Cardiac muscle cell (in vitro differentiated cells and primary cell): Measurements from ENCODE around the gene PFKFB1. TPM values are rescaled to one million over a fixed set of nuclear protein-coding genes. Genes with fewer than 3 reads are reported as not detected.

Source experiments
- DNase-seq, 2 donors: peaks; one replicate each; pipeline versions ENCODE4 v3.0.0 to v3.0.0-alpha.2; 2010 to 2017; ENCODE audit warnings: low read depth in 1 of 2, low spot score in 1 of 2
- H3K27ac ChIP-seq: fragments of 200-600 bp; sonication (generic); 2 replicates; pipeline ENCODE4 v1.5.1; 2016
- H3K27me3 ChIP-seq: fragments of 200-600 bp; sonication (generic); 2 replicates; pipeline ENCODE4 v1.6.0; 2016; ENCODE audit warnings: control low read depth
- H3K36me3 ChIP-seq: fragments of 200-600 bp; sonication (generic); 2 replicates; pipeline ENCODE4 v1.5.1; 2016; ENCODE audit warnings: control low read depth
- H3K4me1 ChIP-seq: fragments of 200-600 bp; sonication (generic); 2 replicates; pipeline ENCODE4 v1.8.1; 2017; ENCODE audit warnings: low read depth, mild to moderate bottlenecking, mixed run types
- H3K4me3 ChIP-seq: fragments of 200-600 bp; sonication (generic); 2 replicates; pipeline ENCODE4 v1.5.1; 2016; ENCODE audit warnings: mild to moderate bottlenecking
- H3K9me3 ChIP-seq: fragments of 200-600 bp; sonication (generic); 2 replicates; pipeline ENCODE4 v1.5.1; 2017; ENCODE audit warnings: low read depth, mild to moderate bottlenecking, control low read depth
- polyA plus RNA-seq: library from polyadenylated mRNA; unstranded; fragments of >200 nt; fragmentation: Nextera tagmentation; extraction: Ambion mirVana; gene quantifications from 2 replicates; pipeline ENCODE4 v1.2.1, GENCODE V29; 2016
- total RNA-seq: library from RNA; depleted of rRNA; stranded (reverse); fragments of >200 nt; gene quantifications from 2 replicates; pipeline ENCODE4 v1.2.3, GENCODE V29; 2016
- TF ChIP-seq, protein P1 (sequence below): IDR thresholded peaks from 2 replicates; pipeline ENCODE4 v1.5.1; 2012; ENCODE audit warnings: low read depth, mild to moderate bottlenecking, low read length

Gene PFKFB1
- total and polyA plus RNA-seq, 2 experiments from 2014 or later = 0.15 to 0.33 TPM

DNA sequence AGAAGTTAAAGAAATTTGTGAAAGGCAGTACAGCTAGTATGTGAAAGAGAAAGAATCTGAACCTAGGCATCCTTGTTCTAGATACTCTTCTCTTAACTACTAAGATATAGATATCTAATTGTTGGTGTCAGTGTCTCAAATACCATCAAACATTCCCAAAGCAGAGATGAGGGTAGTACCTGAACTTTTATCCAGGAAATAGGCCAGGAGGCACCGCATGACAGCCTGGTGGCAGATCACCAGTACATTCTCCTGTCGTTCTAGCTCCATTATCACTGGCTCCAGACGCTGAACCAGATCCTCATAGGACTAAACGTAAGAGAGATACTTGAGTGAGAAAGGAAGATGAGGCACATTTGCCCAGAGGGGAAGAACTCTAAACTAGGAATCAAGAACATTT lies 56.6 kb downstream of the PFKFB1 start:
- TF ChIP-seq, protein P1, sequence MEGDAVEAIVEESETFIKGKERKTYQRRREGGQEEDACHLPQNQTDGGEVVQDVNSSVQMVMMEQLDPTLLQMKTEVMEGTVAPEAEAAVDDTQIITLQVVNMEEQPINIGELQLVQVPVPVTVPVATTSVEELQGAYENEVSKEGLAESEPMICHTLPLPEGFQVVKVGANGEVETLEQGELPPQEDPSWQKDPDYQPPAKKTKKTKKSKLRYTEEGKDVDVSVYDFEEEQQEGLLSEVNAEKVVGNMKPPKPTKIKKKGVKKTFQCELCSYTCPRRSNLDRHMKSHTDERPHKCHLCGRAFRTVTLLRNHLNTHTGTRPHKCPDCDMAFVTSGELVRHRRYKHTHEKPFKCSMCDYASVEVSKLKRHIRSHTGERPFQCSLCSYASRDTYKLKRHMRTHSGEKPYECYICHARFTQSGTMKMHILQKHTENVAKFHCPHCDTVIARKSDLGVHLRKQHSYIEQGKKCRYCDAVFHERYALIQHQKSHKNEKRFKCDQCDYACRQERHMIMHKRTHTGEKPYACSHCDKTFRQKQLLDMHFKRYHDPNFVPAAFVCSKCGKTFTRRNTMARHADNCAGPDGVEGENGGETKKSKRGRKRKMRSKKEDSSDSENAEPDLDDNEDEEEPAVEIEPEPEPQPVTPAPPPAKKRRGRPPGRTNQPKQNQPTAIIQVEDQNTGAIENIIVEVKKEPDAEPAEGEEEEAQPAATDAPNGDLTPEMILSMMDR = no peak
- H3K27ac ChIP-seq = no peak overlapping the region
- H3K27me3 ChIP-seq = no peaks in the 10 kb centered on the region
- no peak overlapping the region for H3K4me3 ChIP-seq
- DNase-seq = no peak
- H3K9me3 ChIP-seq = no peaks in the 10 kb centered on the region
- no peaks in the 10 kb centered on the region for H3K36me3 ChIP-seq
- H3K4me1 ChIP-seq = no peaks in the 10 kb centered on the region

DNA sequence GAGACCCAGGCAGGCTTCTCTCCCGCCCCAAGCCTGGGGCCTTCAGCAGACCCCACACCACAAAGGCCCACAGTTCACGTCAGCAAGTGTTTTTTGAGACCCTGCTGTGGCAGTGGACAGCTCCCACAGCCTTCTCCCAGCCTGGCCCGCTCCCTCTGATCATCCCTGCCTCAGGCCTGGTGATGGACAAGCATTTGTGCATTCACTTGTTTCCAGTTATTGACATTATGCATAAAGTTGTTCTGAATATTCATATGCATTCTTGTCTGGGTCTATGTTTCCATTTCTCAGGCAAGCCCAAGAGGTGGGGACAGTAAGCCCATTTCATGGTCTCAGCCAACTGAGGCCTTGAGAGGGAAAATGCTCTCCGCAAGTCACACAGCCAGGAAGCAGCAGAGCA lies 58.7 kb downstream of the PFKFB1 start:
- H3K27ac ChIP-seq = no peak overlapping the region
- no peak for DNase-seq
- TF ChIP-seq, protein P1 = no peak
- no peak overlapping the region for H3K4me3 ChIP-seq
- H3K9me3 ChIP-seq = no peaks in the 10 kb centered on the region
- H3K27me3 ChIP-seq = no peaks in the 10 kb centered on the region
- no peaks in the 10 kb centered on the region for H3K4me1 ChIP-seq
- H3K36me3 ChIP-seq = no peaks in the 10 kb centered on the region

DNA sequence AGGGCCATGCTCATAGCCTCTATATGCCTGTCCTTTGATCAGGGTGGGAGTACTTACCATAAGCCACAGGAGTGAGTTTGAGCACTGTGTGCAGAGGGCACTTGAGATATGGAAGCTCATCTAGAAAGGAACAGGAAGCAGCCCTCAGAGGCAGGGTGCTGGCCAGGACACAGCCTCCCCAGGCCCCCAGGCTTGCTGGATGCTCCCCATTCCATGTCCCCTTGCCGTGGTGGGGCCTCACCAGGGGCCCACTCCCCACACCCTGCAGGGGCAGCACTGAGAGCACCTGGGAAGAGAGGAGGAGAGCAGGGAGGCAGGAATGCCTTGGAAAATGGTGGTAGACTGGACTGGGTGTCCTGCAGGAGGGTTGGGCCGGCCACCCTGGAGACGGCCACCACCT lies 59.1 kb downstream of the PFKFB1 start:
- no peak for DNase-seq
- H3K27ac ChIP-seq = no peak overlapping the region

DNA sequence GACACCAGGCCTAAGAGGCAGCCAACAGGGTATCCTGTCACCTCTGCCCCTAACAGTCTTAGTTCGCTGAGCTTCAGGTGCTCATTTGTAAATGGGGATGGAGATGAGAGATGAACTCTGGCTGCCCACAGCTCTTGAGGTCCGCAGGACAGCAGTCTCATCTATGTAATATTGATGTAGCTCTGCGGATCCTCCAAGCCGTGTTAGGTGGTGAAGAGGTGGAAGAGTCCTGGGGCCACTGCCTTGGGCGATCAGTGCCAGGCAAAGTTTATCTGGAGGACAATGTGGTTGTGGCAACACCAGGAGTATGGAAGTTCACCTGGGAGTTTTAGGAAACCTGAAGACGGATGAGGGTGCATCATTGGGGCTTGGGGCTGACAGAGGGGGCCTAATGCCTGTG lies 59.9 kb downstream of the PFKFB1 start:
- TF ChIP-seq, protein P1 = no peak
- H3K4me1 ChIP-seq = no peaks in the 10 kb centered on the region
- DNase-seq = no peak
- no peaks in the 10 kb centered on the region for H3K27me3 ChIP-seq
- no peak overlapping the region for H3K27ac ChIP-seq
- no peaks in the 10 kb centered on the region for H3K36me3 ChIP-seq
- H3K4me3 ChIP-seq = no peak overlapping the region
- no peaks in the 10 kb centered on the region for H3K9me3 ChIP-seq

More for the DNA sequence above, 59.1 kb downstream of the PFKFB1 start:
- Histone ChIP-seq H3K36me3 (no peaks in the 10 kb centered on the region), H3K4me1 (no peaks in the 10 kb centered on the region), H3K9me3 (no peaks in the 10 kb centered on the region), H3K4me3 (no peak overlapping the region), H3K27me3 (no peaks in the 10 kb centered on the region)
- TF ChIP-seq, protein P1 = no peak

DNA sequence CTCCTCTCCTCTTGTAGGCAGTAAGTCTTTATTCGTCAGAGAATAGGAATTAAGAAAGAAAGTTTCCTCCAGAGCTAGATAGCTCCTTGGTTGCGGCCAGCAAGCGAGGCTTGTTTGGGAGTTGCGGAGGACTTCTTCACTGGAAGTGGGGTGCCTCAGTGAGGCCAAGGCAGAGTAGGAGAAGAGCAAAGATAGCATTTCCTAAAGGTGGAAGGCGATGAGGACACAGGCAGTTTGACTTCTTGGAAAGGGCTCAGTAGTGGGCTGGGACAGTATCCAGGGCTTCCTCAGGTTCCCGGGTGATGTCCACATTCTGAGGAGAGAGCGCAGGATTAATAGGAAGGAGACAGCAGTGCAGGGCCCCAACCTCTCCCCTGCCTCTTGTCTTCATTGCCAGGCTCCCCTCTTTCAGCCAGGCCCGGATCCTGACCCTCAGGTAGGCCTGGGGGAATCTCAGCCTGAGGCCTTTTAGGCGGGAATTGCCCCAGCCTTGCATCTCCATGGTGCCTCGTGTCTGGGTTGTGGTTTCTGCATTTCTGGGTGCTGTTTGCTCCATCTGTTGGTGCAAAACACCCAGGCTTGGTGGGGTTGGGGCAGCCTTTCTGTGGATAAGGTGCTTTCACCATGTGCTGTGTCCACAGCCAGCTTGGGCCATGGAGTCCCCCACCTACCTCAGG lies 60.7 kb downstream of the PFKFB1 start:
- DNase-seq = no peak
- H3K4me3 ChIP-seq = no peak overlapping the region
- H3K27me3 ChIP-seq = no peaks in the 10 kb centered on the region
- H3K36me3 ChIP-seq = no peaks in the 10 kb centered on the region
- H3K9me3 ChIP-seq = no peaks in the 10 kb centered on the region
- TF ChIP-seq, protein P1 = no peak
- no peaks in the 10 kb centered on the region for H3K4me1 ChIP-seq
- H3K27ac ChIP-seq = no peak overlapping the region

DNA sequence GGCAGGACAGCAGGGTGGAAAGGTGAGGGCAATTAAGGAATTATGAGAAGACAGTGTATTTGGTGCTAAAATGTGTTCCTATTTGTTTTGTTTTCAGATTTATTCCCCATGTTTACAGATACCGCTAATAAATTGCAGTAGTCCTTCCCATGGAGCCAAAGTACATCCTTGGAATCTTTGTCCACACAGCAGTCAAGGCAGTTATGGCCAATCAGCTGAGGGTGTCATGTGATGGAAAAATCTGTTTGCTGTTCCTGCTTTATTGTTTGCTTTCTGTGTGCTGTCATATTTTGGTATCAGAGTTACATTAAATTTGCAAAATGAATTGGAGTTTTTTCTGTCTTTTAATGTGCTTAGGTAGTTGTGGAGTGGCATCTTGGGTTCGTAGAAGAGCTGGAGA lies 62.9 kb downstream of the PFKFB1 start:
- H3K27ac ChIP-seq = no peak overlapping the region
- no peaks in the 10 kb centered on the region for H3K4me1 ChIP-seq
- TF ChIP-seq, protein P1 = no peak
- H3K9me3 ChIP-seq = no peaks in the 10 kb centered on the region
- H3K4me3 ChIP-seq = no peak overlapping the region
- no peaks in the 10 kb centered on the region for H3K27me3 ChIP-seq
- no peaks in the 10 kb centered on the region for H3K36me3 ChIP-seq
- no peak for DNase-seq
